Endothelial cell (in vitro differentiated cells): ENCODE data around the gene TSC22D4. TPM values are rescaled to one million over a fixed set of nuclear protein-coding genes. Genes with fewer than 3 reads are reported as not detected.
"Not testable (repeated sequence)": the region's sequence is repeated elsewhere in the genome, so short reads cannot be mapped to it uniquely, and the experiment has no call there.

Experiments used
- DNase-seq: peaks from one replicate; pipeline ENCODE4 v3.0.0; 2021; ENCODE audit warnings: low spot score
- H3K27ac Mint-ChIP-seq: one replicate; pipeline ENCODE4 v1.8.0; 2021; ENCODE audit warnings: mixed read lengths, inconsistent platforms; ENCODE audit not compliant: unreplicated experiment
- H3K27me3 Mint-ChIP-seq: one replicate; pipeline ENCODE4 v1.8.0; 2021; ENCODE audit warnings: mild to moderate bottlenecking, moderate library complexity, mixed read lengths, inconsistent platforms; ENCODE audit not compliant: unreplicated experiment
- H3K36me3 Mint-ChIP-seq: one replicate; pipeline ENCODE4 v1.8.0; 2021; ENCODE audit warnings: mild to moderate bottlenecking, low read depth, mixed read lengths, inconsistent platforms; ENCODE audit not compliant: unreplicated experiment
- H3K4me1 Mint-ChIP-seq: one replicate; pipeline ENCODE4 v1.8.0; 2021; ENCODE audit warnings: mild to moderate bottlenecking, mixed read lengths, inconsistent platforms; ENCODE audit not compliant: unreplicated experiment
- H3K4me3 Mint-ChIP-seq: one replicate; pipeline ENCODE4 v1.8.0; 2021; ENCODE audit warnings: mild to moderate bottlenecking, mixed read lengths, inconsistent platforms; ENCODE audit not compliant: unreplicated experiment
- H3K9me3 Mint-ChIP-seq: one replicate; pipeline ENCODE4 v1.8.0; 2021; ENCODE audit warnings: mixed read lengths, inconsistent platforms; ENCODE audit not compliant: unreplicated experiment
- CTCF ChIP-seq: fragments of 200-600 bp; sonication (generic); IDR thresholded peaks from one replicate; pipeline ENCODE4 v1.5.0; 2021; ENCODE audit warnings: antibody characterized with exemption; ENCODE audit not compliant: unreplicated experiment
- total RNA-seq: library from RNA; stranded (reverse); fragmentation: NEBNext Ultra II Directional; extraction: Animal tissue kit (Norgen Biotek cat#: 25700); gene quantifications from one replicate; pipeline ENCODE4 v1.2.1, GENCODE V29; 2021; ENCODE audit not compliant: unreplicated experiment

TSC22D4 gene
- total RNA-seq, 1 donor from 2014 or later = 94.3 TPM

DNA sequence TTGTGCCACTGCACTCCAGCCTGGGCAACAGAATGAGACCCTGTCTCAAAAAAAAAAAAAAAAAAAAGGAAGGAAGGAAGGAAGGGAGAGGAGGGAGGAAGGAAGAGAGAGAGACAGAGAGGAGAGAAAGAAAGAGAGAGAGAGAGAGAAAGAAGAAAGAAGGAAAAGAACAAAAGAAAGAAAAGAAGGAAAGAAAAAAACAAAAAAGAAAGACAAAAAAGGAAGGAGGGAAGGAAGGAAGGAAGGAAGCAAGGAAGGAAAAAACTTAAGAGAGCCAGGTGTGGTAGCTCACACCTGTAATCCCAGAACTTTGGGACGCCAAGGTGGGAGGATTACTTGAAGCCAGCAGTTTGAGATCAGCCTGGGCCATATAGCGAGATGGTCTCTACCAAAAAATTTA lies 14.2 kb downstream of the TSC22D4 start:
- H3K9me3 Mint-ChIP-seq = no peaks in the 10 kb centered on the region
- DNase-seq = no peak
- no peak for TF ChIP-seq CTCF
- peaks cover 7% of the 10 kb centered on the region for H3K36me3 Mint-ChIP-seq
- H3K4me3 Mint-ChIP-seq = no peak overlapping the region
- no peak overlapping the region for H3K27ac Mint-ChIP-seq
- H3K27me3 Mint-ChIP-seq = peaks cover 4% of the 10 kb centered on the region
- peaks cover 5% of the 10 kb centered on the region for H3K4me1 Mint-ChIP-seq

DNA sequence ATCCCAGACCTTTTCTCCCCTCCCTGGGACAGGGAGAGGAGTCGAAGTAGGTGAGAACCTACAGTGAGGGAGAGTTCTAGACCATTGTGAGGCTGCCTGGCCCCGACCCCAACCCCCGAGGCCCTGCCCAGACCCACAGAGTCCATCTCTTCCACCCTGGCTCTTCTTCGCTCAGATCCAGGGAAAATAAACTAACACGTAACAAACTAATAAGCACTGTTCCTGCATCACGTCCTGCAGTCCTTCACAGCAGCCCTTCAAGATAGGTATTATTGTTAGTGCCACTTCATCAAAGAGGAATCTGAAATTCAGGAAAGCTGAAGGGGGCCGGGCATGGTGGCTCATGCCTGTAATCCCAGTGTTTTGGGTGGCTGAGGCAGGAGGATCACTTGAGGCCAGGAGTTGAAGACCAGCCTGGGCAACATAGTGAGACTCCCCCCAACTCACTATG lies 14.8 kb downstream of the TSC22D4 start, which contains the start of gene SPACDR:
TSS of gene SPACDR (minus strand) at position 51 of the 451 bp plus-strand sequence. CDS start 235 bp downstream, outside the sequence.
- no peak for TF ChIP-seq CTCF
- peaks cover 4% of the 10 kb centered on the region for H3K27me3 Mint-ChIP-seq
- no peak for DNase-seq
- peak within 1 kb of the TSS; percentile 43 for H3K4me3 Mint-ChIP-seq
- H3K36me3 Mint-ChIP-seq = peaks cover 7% of the 10 kb centered on the region
- H3K4me1 Mint-ChIP-seq = peaks cover 5% of the 10 kb centered on the region
- no peaks in the 10 kb centered on the region for H3K9me3 Mint-ChIP-seq
- peak within 1 kb of the TSS; percentile 52 for H3K27ac Mint-ChIP-seq

DNA sequence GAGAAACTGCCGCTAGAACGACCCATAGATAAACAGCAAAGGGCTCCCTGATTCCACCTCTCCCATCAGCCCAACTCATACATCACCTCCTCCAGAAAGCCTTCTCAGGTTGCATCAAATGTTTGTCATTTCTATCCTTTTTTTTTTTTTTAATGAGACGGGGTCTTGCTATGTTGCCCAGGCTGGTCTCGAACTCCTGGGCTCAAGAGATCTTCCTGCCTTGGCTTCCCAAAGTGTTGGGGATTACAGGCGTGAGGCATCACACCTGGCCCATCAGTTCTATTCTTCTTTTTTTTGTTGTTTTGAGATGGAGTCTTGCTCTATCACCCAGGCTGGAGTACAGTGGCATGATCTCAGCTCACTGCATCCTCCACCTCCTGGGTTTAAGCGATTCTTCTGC lies 22.0 kb downstream of the TSC22D4 start:
- Mint-ChIP-seq H3K9me3 (no peaks in the 10 kb centered on the region), H3K27me3 (no peaks in the 10 kb centered on the region), H3K36me3 (peaks cover 16% of the 10 kb centered on the region), H3K4me3 (no peak overlapping the region), H3K27ac (no peak overlapping the region), H3K4me1 (peaks cover 9% of the 10 kb centered on the region)
- DNase-seq = no peak
- no peak for TF ChIP-seq CTCF

GRCh38 chr7:100456562-100456961 lies 22.5 kb downstream of the TSC22D4 start:
- Mint-ChIP-seq H3K27me3 (no peaks in the 10 kb centered on the region), H3K27ac (no peak overlapping the region), H3K36me3 (peaks cover 13% of the 10 kb centered on the region), H3K9me3 (no peaks in the 10 kb centered on the region), H3K4me1 (peaks cover 9% of the 10 kb centered on the region), H3K4me3 (no peak overlapping the region)
- DNase-seq = no peak
- TF ChIP-seq CTCF = no peak

- H3K27ac Mint-ChIP-seq = no peak overlapping the region
These were observed 23.8 kb downstream of the TSC22D4 start for GRCh38 chr7:100455206-100455605.

DNA sequence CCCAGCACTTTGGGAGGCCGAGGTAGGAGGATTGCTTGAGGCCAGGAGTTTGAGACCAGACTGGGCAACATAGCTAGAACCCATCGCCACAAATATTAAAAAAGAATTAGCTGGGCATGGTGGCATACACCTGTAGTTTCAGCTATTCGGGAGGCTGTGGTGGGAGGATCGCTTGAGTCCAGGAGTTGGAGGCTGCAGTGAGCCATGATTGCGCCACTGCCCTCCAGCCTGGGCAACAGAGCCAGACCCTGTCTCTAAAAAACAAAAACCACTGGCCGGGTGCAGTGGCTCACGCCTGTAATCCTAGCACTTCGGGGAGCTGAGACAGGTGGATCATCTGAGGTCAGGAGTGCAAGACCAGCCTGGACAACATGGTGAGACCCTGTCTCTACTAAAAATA lies 25.2 kb downstream of the TSC22D4 start:
- peaks cover 13% of the 10 kb centered on the region for H3K36me3 Mint-ChIP-seq
- not testable (repeated sequence) for DNase-seq, H3K27ac Mint-ChIP-seq, H3K4me3 Mint-ChIP-seq, H3K4me1 Mint-ChIP-seq, H3K9me3 Mint-ChIP-seq, H3K27me3 Mint-ChIP-seq

More at GRCh38 chr7:100455206-100455605, 23.8 kb downstream of the TSC22D4 start:
- Mint-ChIP-seq H3K36me3 (peaks cover 13% of the 10 kb centered on the region), H3K27me3 (no peaks in the 10 kb centered on the region), H3K4me1 (peaks cover 9% of the 10 kb centered on the region), H3K4me3 (no peak overlapping the region), H3K9me3 (no peaks in the 10 kb centered on the region)
- TF ChIP-seq CTCF = no peak
- no peak for DNase-seq
